SU-DHL-6 (cell line): ENCODE results near the gene ARFGEF2.

Experiments used
- H2AFZ ChIP-seq: fragments of 200-600 bp; sonication (generic); 2 replicates; pipeline ENCODE4 v1.6.1; 2014; ENCODE audit warnings: low read depth, mild to moderate bottlenecking, moderate library complexity, mixed read lengths, antibody characterized with exemption, low read length; ENCODE audit not compliant: severe bottlenecking
- H3F3A ChIP-seq: fragments of 200-600 bp; shearing (Covaris generic); 2 replicates; pipeline ENCODE4 v1.6.0; 2016; ENCODE audit warnings: antibody characterized with exemption, mild to moderate bottlenecking; ENCODE audit not compliant: insufficient read depth
- H3K27ac ChIP-seq: fragments of 200-600 bp; sonication (generic); 2 replicates; pipeline ENCODE4 v1.5.1; 2016; ENCODE audit warnings: low read depth, mild to moderate bottlenecking, low read length, moderate library complexity, mixed read lengths
- H3K27me3 ChIP-seq: fragments of 200-600 bp; sonication (generic), shearing (Covaris generic); 2 replicates; pipeline ENCODE4 v1.6.0; 2014; ENCODE audit warnings: mild to moderate bottlenecking, low read length
- H3K36me3 ChIP-seq: fragments of 200-600 bp; sonication (generic); 2 replicates; pipeline ENCODE4 v1.6.1; 2014; ENCODE audit warnings: mild to moderate bottlenecking, low read length, mixed read lengths
- H3K4me2 ChIP-seq: fragments of 300-600, 200-600 bp; shearing (Covaris generic), sonication (generic); 2 replicates; pipeline ENCODE4 v1.6.0; 2014; ENCODE audit warnings: low read length, low read depth, mild to moderate bottlenecking; ENCODE audit not compliant: poor library complexity, severe bottlenecking
- H3K4me3 ChIP-seq: fragments of 200-600 bp; sonication (generic); 2 replicates; pipeline ENCODE4 v1.5.1; 2014; ENCODE audit warnings: antibody characterized with exemption, low read length, mild to moderate bottlenecking, mixed read lengths; ENCODE audit not compliant: insufficient read depth, poor library complexity, severe bottlenecking
- H3K79me2 ChIP-seq: fragments of 200-600 bp; sonication (generic); 2 replicates; pipeline ENCODE4 v1.6.1; 2014; ENCODE audit warnings: mild to moderate bottlenecking, low read length, moderate library complexity; ENCODE audit not compliant: insufficient read depth
- H3K9ac ChIP-seq: fragments of 200-600 bp; sonication (generic); 2 replicates; pipeline ENCODE4 v1.7.0; 2014; ENCODE audit warnings: mild to moderate bottlenecking, low read length
- H3K9me2 ChIP-seq: fragments of 200-600 bp; sonication (generic); replicated peaks from 2 replicates; pipeline ENCODE4 v1.6.1; 2014; ENCODE audit warnings: low read length; ENCODE audit not compliant: insufficient read depth
- H3K9me3 ChIP-seq: fragments of 200-600 bp; sonication (generic); 2 replicates; pipeline ENCODE4 v1.6.1; 2014; ENCODE audit warnings: low read length, mixed read lengths; ENCODE audit not compliant: insufficient read depth
- H4K20me1 ChIP-seq: fragments of 200-600 bp; sonication (generic); 2 replicates; pipeline ENCODE4 v1.6.1; 2014; ENCODE audit warnings: low read depth, mild to moderate bottlenecking, antibody characterized with exemption, low read length, moderate library complexity, mixed read lengths
- EZH2phosphoT487 ChIP-seq: fragments of 200-600 bp; sonication (generic), shearing (Covaris generic); conservative IDR thresholded peaks from 2 replicates; pipeline ENCODE4 v1.6.1; 2018; ENCODE audit warnings: mild to moderate bottlenecking, antibody characterized with exemption, low read length, moderate library complexity, mixed read lengths
- TF ChIP-seq, protein P1 (sequence below): fragments of 200-600 bp; sonication (generic); IDR thresholded peaks from one replicate; pipeline ENCODE4 v1.5.1; 2017; ENCODE audit warnings: antibody characterized with exemption, mild to moderate bottlenecking, low read length, moderate library complexity; ENCODE audit not compliant: insufficient read depth, poor library complexity, severe bottlenecking

ARFGEF2 gene

GRCh38 chr20:48898896-48899530, 22.5 kb upstream of the ARFGEF2 start:
- Histone ChIP-seq H3K36me3 (no peaks in the 10 kb centered on the region), H3K4me3 (no peak overlapping the region), H3K9me3 (no peaks in the 10 kb centered on the region), H3K4me2 (no peak overlapping the region), H4K20me1 (no peaks in the 10 kb centered on the region), H3K9ac (no peak overlapping the region), H3K79me2 (no peaks in the 10 kb centered on the region), H2AFZ (no peak overlapping the region), H3F3A (no peaks in the 10 kb centered on the region), H3K27me3 (no peaks in the 10 kb centered on the region), H3K27ac (no peak overlapping the region), H3K9me2 (no peaks in the 10 kb centered on the region)
- TF ChIP-seq, protein P1, sequence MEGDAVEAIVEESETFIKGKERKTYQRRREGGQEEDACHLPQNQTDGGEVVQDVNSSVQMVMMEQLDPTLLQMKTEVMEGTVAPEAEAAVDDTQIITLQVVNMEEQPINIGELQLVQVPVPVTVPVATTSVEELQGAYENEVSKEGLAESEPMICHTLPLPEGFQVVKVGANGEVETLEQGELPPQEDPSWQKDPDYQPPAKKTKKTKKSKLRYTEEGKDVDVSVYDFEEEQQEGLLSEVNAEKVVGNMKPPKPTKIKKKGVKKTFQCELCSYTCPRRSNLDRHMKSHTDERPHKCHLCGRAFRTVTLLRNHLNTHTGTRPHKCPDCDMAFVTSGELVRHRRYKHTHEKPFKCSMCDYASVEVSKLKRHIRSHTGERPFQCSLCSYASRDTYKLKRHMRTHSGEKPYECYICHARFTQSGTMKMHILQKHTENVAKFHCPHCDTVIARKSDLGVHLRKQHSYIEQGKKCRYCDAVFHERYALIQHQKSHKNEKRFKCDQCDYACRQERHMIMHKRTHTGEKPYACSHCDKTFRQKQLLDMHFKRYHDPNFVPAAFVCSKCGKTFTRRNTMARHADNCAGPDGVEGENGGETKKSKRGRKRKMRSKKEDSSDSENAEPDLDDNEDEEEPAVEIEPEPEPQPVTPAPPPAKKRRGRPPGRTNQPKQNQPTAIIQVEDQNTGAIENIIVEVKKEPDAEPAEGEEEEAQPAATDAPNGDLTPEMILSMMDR, result no peak
- no peak for TF ChIP-seq EZH2phosphoT487

GRCh38 chr20:48899881-48900280, 21.6 kb upstream of the ARFGEF2 start:
- H4K20me1 ChIP-seq, result no peaks in the 10 kb centered on the region; the same call in 1 of the 2 replicates
- no peak overlapping the region for H3K27ac ChIP-seq
- no peaks in the 10 kb centered on the region for H3K9me2 ChIP-seq
- TF ChIP-seq EZH2phosphoT487, result no peak
- TF ChIP-seq, protein P1, result no peak
- no peaks in the 10 kb centered on the region for H3K27me3 ChIP-seq
- H3K36me3 ChIP-seq, result no peaks in the 10 kb centered on the region
- no peaks in the 10 kb centered on the region for H3K9me3 ChIP-seq
- H3K9ac ChIP-seq, result no peak overlapping the region
- H3K4me2 ChIP-seq, result no peak overlapping the region
- H2AFZ ChIP-seq, result no peak overlapping the region
- no peaks in the 10 kb centered on the region for H3K79me2 ChIP-seq
- no peak overlapping the region for H3K4me3 ChIP-seq
- no peaks in the 10 kb centered on the region for H3F3A ChIP-seq

DNA sequence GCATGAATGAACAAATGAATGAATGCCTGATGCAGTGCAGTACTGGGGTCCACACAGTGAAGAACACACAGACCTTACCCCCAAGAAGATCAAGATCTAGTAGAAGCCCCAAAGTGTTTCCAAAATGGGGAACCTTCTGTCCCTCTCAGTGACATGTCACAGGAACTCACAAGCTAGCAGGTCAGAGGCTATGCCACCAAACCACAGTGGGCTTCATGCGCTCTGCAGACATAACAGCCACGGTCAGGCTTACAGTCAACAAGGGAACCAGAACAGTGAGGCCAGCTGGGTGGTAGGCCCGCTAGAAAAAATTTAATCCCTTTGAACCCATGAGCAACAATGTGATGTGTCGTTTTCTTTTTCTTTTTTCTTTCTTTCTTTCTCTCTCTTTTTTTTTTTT, 20.2 kb upstream of the ARFGEF2 start:
- no peak for TF ChIP-seq EZH2phosphoT487
- Histone ChIP-seq H3K36me3 (no peaks in the 10 kb centered on the region), H3K9me3 (no peaks in the 10 kb centered on the region), H3F3A (no peaks in the 10 kb centered on the region), H4K20me1 (no peaks in the 10 kb centered on the region; the same call in 1 of the 2 replicates), H3K27me3 (no peaks in the 10 kb centered on the region), H3K27ac (no peak overlapping the region), H3K4me2 (no peak overlapping the region), H3K79me2 (no peaks in the 10 kb centered on the region), H3K4me3 (no peak overlapping the region), H3K9ac (no peak overlapping the region), H2AFZ (no peak overlapping the region), H3K9me2 (no peaks in the 10 kb centered on the region)

GRCh38 chr20:48903705-48904104, 17.8 kb upstream of the ARFGEF2 start:
- no peaks in the 10 kb centered on the region; the same call in 1 of the 2 replicates for H4K20me1 ChIP-seq
- H3K4me3 ChIP-seq, result no peak overlapping the region
- H3K79me2 ChIP-seq, result no peaks in the 10 kb centered on the region
- H3F3A ChIP-seq, result no peaks in the 10 kb centered on the region
- H3K36me3 ChIP-seq, result no peaks in the 10 kb centered on the region
- H3K27ac ChIP-seq, result no peak overlapping the region
- H3K27me3 ChIP-seq, result no peaks in the 10 kb centered on the region
- no peak overlapping the region for H3K4me2 ChIP-seq
- no peak overlapping the region for H2AFZ ChIP-seq
- H3K9ac ChIP-seq, result no peak overlapping the region
- H3K9me2 ChIP-seq, result no peaks in the 10 kb centered on the region
- no peaks in the 10 kb centered on the region for H3K9me3 ChIP-seq
- TF ChIP-seq, protein P1, result no peak
- TF ChIP-seq EZH2phosphoT487, result no peak
